ENCODE results near the gene IFT88. TPM values are rescaled to one million over a fixed set of nuclear protein-coding genes. Genes with fewer than 3 reads are reported as not detected.

IFT88 gene
- total RNA-seq, 1 experiment from 2014 or later: 11.9 TPM

DNA sequence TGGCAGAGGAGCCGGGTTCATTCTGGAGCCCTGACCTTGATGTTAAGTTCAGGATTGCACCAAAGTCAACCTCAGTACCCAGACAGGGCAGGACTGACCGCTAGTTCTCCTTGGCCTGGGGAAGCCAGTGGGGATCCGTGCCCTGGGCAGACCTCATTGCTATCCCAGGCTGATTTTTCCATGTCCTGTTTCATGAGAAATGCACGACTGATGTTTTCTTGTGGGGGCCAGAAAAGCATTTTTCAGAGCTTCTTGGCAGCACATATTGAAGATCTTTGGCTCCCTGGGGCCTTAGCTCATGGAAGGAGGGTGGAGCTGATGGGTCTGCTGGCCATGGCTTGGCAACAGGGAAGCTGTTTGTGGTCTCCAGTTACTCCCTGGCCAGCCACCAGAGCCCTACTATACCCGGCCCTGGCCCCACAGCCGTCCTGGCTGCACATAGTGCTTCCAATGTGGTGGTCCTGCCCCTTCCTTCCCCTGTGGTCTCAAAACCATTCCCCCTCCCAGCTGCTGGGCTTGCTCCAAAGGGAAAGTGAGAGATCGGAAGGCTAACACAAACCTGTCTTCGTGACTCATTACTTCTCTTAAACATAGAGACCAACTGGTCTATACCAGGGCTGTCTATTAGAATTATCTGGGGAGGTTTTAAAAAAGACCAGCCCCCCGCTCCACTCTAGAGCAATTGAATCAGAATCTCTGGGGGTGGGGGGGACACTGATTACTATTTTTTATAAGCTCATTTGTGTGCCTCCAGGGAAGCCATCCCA is 147.8 kb downstream of the IFT88 start:
- TF ChIP-seq EZH2phosphoT487 (IDR thresholded peaks at IDR 0.05; ENCODE audit: borderline replicate concordance, low read length): no peak
- no peak for TF ChIP-seq EZH2 (IDR thresholded peaks at IDR 0.05; ENCODE audit: low read length, unreplicated experiment)
- TF ChIP-seq, protein P1, sequence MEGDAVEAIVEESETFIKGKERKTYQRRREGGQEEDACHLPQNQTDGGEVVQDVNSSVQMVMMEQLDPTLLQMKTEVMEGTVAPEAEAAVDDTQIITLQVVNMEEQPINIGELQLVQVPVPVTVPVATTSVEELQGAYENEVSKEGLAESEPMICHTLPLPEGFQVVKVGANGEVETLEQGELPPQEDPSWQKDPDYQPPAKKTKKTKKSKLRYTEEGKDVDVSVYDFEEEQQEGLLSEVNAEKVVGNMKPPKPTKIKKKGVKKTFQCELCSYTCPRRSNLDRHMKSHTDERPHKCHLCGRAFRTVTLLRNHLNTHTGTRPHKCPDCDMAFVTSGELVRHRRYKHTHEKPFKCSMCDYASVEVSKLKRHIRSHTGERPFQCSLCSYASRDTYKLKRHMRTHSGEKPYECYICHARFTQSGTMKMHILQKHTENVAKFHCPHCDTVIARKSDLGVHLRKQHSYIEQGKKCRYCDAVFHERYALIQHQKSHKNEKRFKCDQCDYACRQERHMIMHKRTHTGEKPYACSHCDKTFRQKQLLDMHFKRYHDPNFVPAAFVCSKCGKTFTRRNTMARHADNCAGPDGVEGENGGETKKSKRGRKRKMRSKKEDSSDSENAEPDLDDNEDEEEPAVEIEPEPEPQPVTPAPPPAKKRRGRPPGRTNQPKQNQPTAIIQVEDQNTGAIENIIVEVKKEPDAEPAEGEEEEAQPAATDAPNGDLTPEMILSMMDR (conservative IDR thresholded peaks at IDR 0.05; ENCODE audit: low read depth, low read length): no peak
- H2AFZ ChIP-seq (ENCODE audit: low read length): no peak overlapping the region
- H3K9me2 ChIP-seq (replicated peaks; ENCODE audit: low read length): no peaks in the 10 kb centered on the region
- H3K79me2 ChIP-seq (ENCODE audit: low read length): no peaks in the 10 kb centered on the region
- intact Hi-C loops (cut with micrococcal nuclease): loop anchor here (5.0 to 10.0 kb wide), 2 partner anchors 70 to 532 kb away; no protein-coding TSS in a partner anchor
- H3K27me3 ChIP-seq (ENCODE audit: low read length): no peaks in the 10 kb centered on the region
- ChIA-PET POLR2A (ENCODE audit: unreplicated experiment) (no interaction called here), CTCF (no interaction called here)
- H3K4me1 ChIP-seq (ENCODE audit: insufficient read depth, low read length): peaks cover 3% of the 10 kb centered on the region; the same call in 1 of the 2 replicates
- no peaks in the 10 kb centered on the region for H4K20me1 ChIP-seq (ENCODE audit: low read length)
- H3K9ac ChIP-seq (ENCODE audit: low read length): no peak overlapping the region
- no peak overlapping the region for H3K4me2 ChIP-seq (ENCODE audit: low read length)
- H3K27ac ChIP-seq (ENCODE audit: low read length): no peak overlapping the region
- BruUV-seq (replicated peaks): no TSS peak
- no peaks in the 10 kb centered on the region for H3F3A ChIP-seq (ENCODE audit: low read length, unreplicated experiment)
- ATAC-seq: no peak
- H3K9me3 ChIP-seq (ENCODE audit: low read length): no peaks in the 10 kb centered on the region
- no peak for DNase-seq
- no peaks in the 10 kb centered on the region for H3K36me3 ChIP-seq (ENCODE audit: low read depth, low read length)
- H3K4me3 ChIP-seq (ENCODE audit: low read length): no peak overlapping the region

DNA sequence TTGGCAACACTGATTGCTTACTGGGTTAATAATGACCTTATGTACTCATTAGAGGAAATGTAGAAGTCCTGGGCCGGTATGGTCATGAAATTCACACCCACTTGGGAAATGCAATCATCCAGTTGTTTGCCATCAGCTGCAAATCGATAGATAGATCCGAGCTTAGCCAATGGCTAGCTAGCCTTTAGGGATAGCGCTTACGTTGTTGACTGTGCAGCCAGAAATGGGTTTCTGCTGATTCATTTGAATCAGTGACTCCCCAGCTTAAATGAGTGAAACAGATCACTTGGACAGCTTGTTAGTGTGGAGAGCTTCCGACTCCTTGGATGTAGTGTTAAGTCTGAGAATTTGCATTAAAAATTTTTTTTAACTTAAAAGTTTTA is 148.4 kb downstream of the IFT88 start:
- Histone ChIP-seq H3K4me2 (ENCODE audit: low read length) (no peak overlapping the region), H4K20me1 (ENCODE audit: low read length) (no peaks in the 10 kb centered on the region), H3F3A (ENCODE audit: low read length, unreplicated experiment) (no peaks in the 10 kb centered on the region), H3K9ac (ENCODE audit: low read length) (no peak overlapping the region), H3K79me2 (ENCODE audit: low read length) (no peaks in the 10 kb centered on the region), H2AFZ (ENCODE audit: low read length) (no peak overlapping the region), H3K27me3 (ENCODE audit: low read length) (no peaks in the 10 kb centered on the region), H3K27ac (ENCODE audit: low read length) (no peak overlapping the region), H3K4me1 (ENCODE audit: insufficient read depth, low read length) (peaks cover 3% of the 10 kb centered on the region; the same call in 1 of the 2 replicates), H3K9me2 (replicated peaks; ENCODE audit: low read length) (no peaks in the 10 kb centered on the region), H3K36me3 (ENCODE audit: low read depth, low read length) (no peaks in the 10 kb centered on the region), H3K4me3 (ENCODE audit: low read length) (no peak overlapping the region), H3K9me3 (ENCODE audit: low read length) (no peaks in the 10 kb centered on the region)
- ATAC-seq (no peak), DNase-seq (no peak)
- BruUV-seq (replicated peaks): no TSS peak
- intact Hi-C loops (cut with micrococcal nuclease): loop anchor here (10.0 kb wide), 1 partner anchor 69 kb away; no protein-coding TSS in a partner anchor
- ChIA-PET POLR2A (ENCODE audit: unreplicated experiment) (no interaction called here), CTCF (interaction anchor here (1.2 kb wide), 1 partner anchor 114 kb away, joined by 6 read pairs; no protein-coding TSS in a partner anchor)
- TF ChIP-seq EZH2phosphoT487 (IDR thresholded peaks at IDR 0.05; ENCODE audit: borderline replicate concordance, low read length): no peak
- TF ChIP-seq, protein P1 (conservative IDR thresholded peaks at IDR 0.05; ENCODE audit: low read depth, low read length): no peak
- TF ChIP-seq EZH2 (IDR thresholded peaks at IDR 0.05; ENCODE audit: low read length, unreplicated experiment): no peak

DNA sequence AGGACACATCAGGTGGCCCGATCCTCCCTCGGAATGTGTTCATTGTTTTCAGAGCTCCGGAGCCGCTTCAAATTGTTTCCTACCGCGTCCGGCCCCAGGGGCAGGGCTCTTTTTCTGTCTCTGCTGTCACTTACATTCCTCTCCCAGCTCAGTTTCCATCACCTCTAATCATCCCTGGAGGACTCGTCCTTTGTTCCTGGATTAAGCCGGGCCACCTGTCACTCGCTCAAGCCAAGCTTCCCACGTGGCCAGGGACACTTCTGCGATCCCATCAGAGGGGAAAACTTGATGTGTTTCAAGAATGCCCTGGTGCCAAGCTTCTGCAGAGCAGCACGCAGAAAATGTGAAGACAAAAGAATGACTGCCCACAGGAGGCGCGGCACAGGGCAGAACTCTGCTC is 150.0 kb downstream of the IFT88 start:
- ChIA-PET POLR2A (ENCODE audit: unreplicated experiment) (no interaction called here), CTCF (no interaction called here)
- Histone ChIP-seq H3K9ac (ENCODE audit: low read length) (no peak overlapping the region), H3K9me2 (replicated peaks; ENCODE audit: low read length) (no peaks in the 10 kb centered on the region), H3K4me3 (ENCODE audit: low read length) (no peak overlapping the region), H3K27ac (ENCODE audit: low read length) (no peak overlapping the region), H3F3A (ENCODE audit: low read length, unreplicated experiment) (no peaks in the 10 kb centered on the region), H2AFZ (ENCODE audit: low read length) (no peak overlapping the region), H4K20me1 (ENCODE audit: low read length) (no peaks in the 10 kb centered on the region), H3K4me2 (ENCODE audit: low read length) (no peak overlapping the region), H3K27me3 (ENCODE audit: low read length) (no peaks in the 10 kb centered on the region), H3K4me1 (ENCODE audit: insufficient read depth, low read length) (peaks cover 3% of the 10 kb centered on the region; the same call in 1 of the 2 replicates), H3K36me3 (ENCODE audit: low read depth, low read length) (no peaks in the 10 kb centered on the region), H3K79me2 (ENCODE audit: low read length) (no peaks in the 10 kb centered on the region), H3K9me3 (ENCODE audit: low read length) (no peaks in the 10 kb centered on the region)
- no peak for TF ChIP-seq EZH2phosphoT487 (IDR thresholded peaks at IDR 0.05; ENCODE audit: borderline replicate concordance, low read length)
- TF ChIP-seq EZH2 (IDR thresholded peaks at IDR 0.05; ENCODE audit: low read length, unreplicated experiment): no peak
- TF ChIP-seq, protein P1 (conservative IDR thresholded peaks at IDR 0.05; ENCODE audit: low read depth, low read length): no peak
- intact Hi-C loops (cut with micrococcal nuclease): loop anchor here (10.0 kb wide), 1 partner anchor 68 kb away; no protein-coding TSS in a partner anchor
- ATAC-seq (no peak), DNase-seq (no peak)
- BruUV-seq (replicated peaks): no TSS peak
